ENCODE results near the gene FBN2. TPM values are rescaled to one million over a fixed set of nuclear protein-coding genes. Genes with fewer than 3 reads are reported as not detected.
"Not testable (repeated sequence)": the region's sequence is repeated elsewhere in the genome, so short reads cannot be mapped to it uniquely, and the experiment has no call there.

Gene FBN2
- total RNA-seq, 1 donor from 2014 or later: not detected

GRCh38 chr5:128329386-128329939 lies 208.6 kb downstream of the FBN2 start:
- Mint-ChIP-seq H3K27me3 (ENCODE audit: low read depth) (no peaks in the 10 kb centered on the region), H3K4me1 (ENCODE audit: low read depth) (no peaks in the 10 kb centered on the region), H3K27ac (no peak overlapping the region), H3K9me3 (no peaks in the 10 kb centered on the region), H3K36me3 (ENCODE audit: low read depth) (no peaks in the 10 kb centered on the region), H3K4me3 (ENCODE audit: low read depth) (no peak overlapping the region)
- DNase-seq (ENCODE audit: low spot score): no peak
- intact Hi-C loops (cut with micrococcal nuclease): no loop called here

- intact Hi-C loops (cut with micrococcal nuclease): no loop called here
- H3K9me3 Mint-ChIP-seq: no peaks in the 10 kb centered on the region
- no peaks in the 10 kb centered on the region for H3K27me3 Mint-ChIP-seq (ENCODE audit: low read depth)
- H3K27ac Mint-ChIP-seq: no peak overlapping the region
- H3K4me1 Mint-ChIP-seq (ENCODE audit: low read depth): no peaks in the 10 kb centered on the region
- DNase-seq (ENCODE audit: low spot score): no peak
- no peak overlapping the region for H3K4me3 Mint-ChIP-seq (ENCODE audit: low read depth)
- no peaks in the 10 kb centered on the region for H3K36me3 Mint-ChIP-seq (ENCODE audit: low read depth)
Measured at GRCh38 chr5:128328446-128328845, 209.6 kb downstream of the FBN2 start.

- Mint-ChIP-seq H3K27ac (no peak overlapping the region), H3K27me3 (ENCODE audit: low read depth) (no peaks in the 10 kb centered on the region), H3K4me3 (ENCODE audit: low read depth) (no peak overlapping the region), H3K9me3 (no peaks in the 10 kb centered on the region), H3K4me1 (ENCODE audit: low read depth) (no peaks in the 10 kb centered on the region), H3K36me3 (ENCODE audit: low read depth) (no peaks in the 10 kb centered on the region)
- intact Hi-C loops (cut with micrococcal nuclease): no loop called here
- DNase-seq (ENCODE audit: low spot score): no peak
Measured at GRCh38 chr5:128328007-128328406, 210.0 kb downstream of the FBN2 start.

GRCh38 chr5:128321418-128321817 lies 216.6 kb downstream of the FBN2 start:
- H3K27ac Mint-ChIP-seq; H3K27me3 Mint-ChIP-seq (ENCODE audit: low read depth); intact Hi-C loops (cut with micrococcal nuclease); H3K4me3 Mint-ChIP-seq (ENCODE audit: low read depth); H3K9me3 Mint-ChIP-seq; H3K4me1 Mint-ChIP-seq (ENCODE audit: low read depth); DNase-seq (ENCODE audit: low spot score); H3K36me3 Mint-ChIP-seq (ENCODE audit: low read depth): not testable (repeated sequence)

GRCh38 chr5:128318691-128319090 lies 219.4 kb downstream of the FBN2 start:
- intact Hi-C loops (cut with micrococcal nuclease): no loop called here
- no peaks in the 10 kb centered on the region for H3K36me3 Mint-ChIP-seq (ENCODE audit: low read depth)
- no peak overlapping the region for H3K4me3 Mint-ChIP-seq (ENCODE audit: low read depth)
- H3K9me3 Mint-ChIP-seq: no peaks in the 10 kb centered on the region
- no peaks in the 10 kb centered on the region for H3K4me1 Mint-ChIP-seq (ENCODE audit: low read depth)
- no peak for DNase-seq (ENCODE audit: low spot score)
- H3K27ac Mint-ChIP-seq: no peak overlapping the region
- no peaks in the 10 kb centered on the region for H3K27me3 Mint-ChIP-seq (ENCODE audit: low read depth)

GRCh38 chr5:128317481-128317880 lies 220.6 kb downstream of the FBN2 start:
- Mint-ChIP-seq H3K27me3 (ENCODE audit: low read depth) (no peaks in the 10 kb centered on the region), H3K9me3 (no peaks in the 10 kb centered on the region), H3K27ac (no peak overlapping the region), H3K4me1 (ENCODE audit: low read depth) (no peaks in the 10 kb centered on the region), H3K4me3 (ENCODE audit: low read depth) (no peak overlapping the region), H3K36me3 (ENCODE audit: low read depth) (no peaks in the 10 kb centered on the region)
- no peak for DNase-seq (ENCODE audit: low spot score)
- intact Hi-C loops (cut with micrococcal nuclease): no loop called here

- no peak for DNase-seq (ENCODE audit: low spot score)
- intact Hi-C loops (cut with micrococcal nuclease): no loop called here
- Mint-ChIP-seq H3K36me3 (ENCODE audit: low read depth) (no peaks in the 10 kb centered on the region), H3K27me3 (ENCODE audit: low read depth) (no peaks in the 10 kb centered on the region), H3K4me1 (ENCODE audit: low read depth) (no peaks in the 10 kb centered on the region), H3K27ac (no peak overlapping the region), H3K9me3 (no peaks in the 10 kb centered on the region), H3K4me3 (ENCODE audit: low read depth) (no peak overlapping the region)
Measured at GRCh38 chr5:128315671-128316070, 222.4 kb downstream of the FBN2 start.

GRCh38 chr5:128305341-128305740 lies 232.7 kb downstream of the FBN2 start:
- no peak overlapping the region for H3K4me3 Mint-ChIP-seq (ENCODE audit: low read depth)
- no peaks in the 10 kb centered on the region for H3K9me3 Mint-ChIP-seq
- H3K27me3 Mint-ChIP-seq (ENCODE audit: low read depth): no peaks in the 10 kb centered on the region
- no peak overlapping the region for H3K27ac Mint-ChIP-seq
- H3K36me3 Mint-ChIP-seq (ENCODE audit: low read depth): no peaks in the 10 kb centered on the region
- DNase-seq (ENCODE audit: low spot score): no peak
- intact Hi-C loops (cut with micrococcal nuclease): no loop called here
- no peaks in the 10 kb centered on the region for H3K4me1 Mint-ChIP-seq (ENCODE audit: low read depth)

GRCh38 chr5:128304791-128305190 lies 233.3 kb downstream of the FBN2 start:
- Mint-ChIP-seq H3K27ac (no peak overlapping the region), H3K36me3 (ENCODE audit: low read depth) (no peaks in the 10 kb centered on the region), H3K4me3 (ENCODE audit: low read depth) (no peak overlapping the region), H3K9me3 (no peaks in the 10 kb centered on the region), H3K27me3 (ENCODE audit: low read depth) (no peaks in the 10 kb centered on the region), H3K4me1 (ENCODE audit: low read depth) (no peaks in the 10 kb centered on the region)
- intact Hi-C loops (cut with micrococcal nuclease): no loop called here
- no peak for DNase-seq (ENCODE audit: low spot score)

- Mint-ChIP-seq H3K27ac (no peak overlapping the region), H3K9me3 (no peaks in the 10 kb centered on the region), H3K4me3 (ENCODE audit: low read depth) (no peak overlapping the region), H3K36me3 (ENCODE audit: low read depth) (no peaks in the 10 kb centered on the region), H3K4me1 (ENCODE audit: low read depth) (no peaks in the 10 kb centered on the region), H3K27me3 (ENCODE audit: low read depth) (no peaks in the 10 kb centered on the region)
- no peak for DNase-seq (ENCODE audit: low spot score)
- intact Hi-C loops (cut with micrococcal nuclease): no loop called here
Measured at GRCh38 chr5:128304088-128304487, 234.0 kb downstream of the FBN2 start.

- H3K4me3 Mint-ChIP-seq (ENCODE audit: low read depth): no peak overlapping the region
- H3K36me3 Mint-ChIP-seq (ENCODE audit: low read depth): no peaks in the 10 kb centered on the region
- no peaks in the 10 kb centered on the region for H3K4me1 Mint-ChIP-seq (ENCODE audit: low read depth)
- DNase-seq (ENCODE audit: low spot score): no peak
- H3K27me3 Mint-ChIP-seq (ENCODE audit: low read depth): no peaks in the 10 kb centered on the region
- intact Hi-C loops (cut with micrococcal nuclease): no loop called here
- no peak overlapping the region for H3K27ac Mint-ChIP-seq
- no peaks in the 10 kb centered on the region for H3K9me3 Mint-ChIP-seq
Measured at GRCh38 chr5:128303593-128303992, 234.5 kb downstream of the FBN2 start.

GRCh38 chr5:128300181-128300580 lies 237.9 kb downstream of the FBN2 start:
- no peak for DNase-seq (ENCODE audit: low spot score)
- H3K36me3 Mint-ChIP-seq (ENCODE audit: low read depth): no peaks in the 10 kb centered on the region
- H3K27ac Mint-ChIP-seq: no peak overlapping the region
- H3K4me1 Mint-ChIP-seq (ENCODE audit: low read depth): no peaks in the 10 kb centered on the region
- no peak overlapping the region for H3K4me3 Mint-ChIP-seq (ENCODE audit: low read depth)
- intact Hi-C loops (cut with micrococcal nuclease): no loop called here
- no peaks in the 10 kb centered on the region for H3K9me3 Mint-ChIP-seq
- no peaks in the 10 kb centered on the region for H3K27me3 Mint-ChIP-seq (ENCODE audit: low read depth)

- no peak for DNase-seq (ENCODE audit: low spot score)
- H3K27me3 Mint-ChIP-seq (ENCODE audit: low read depth): no peaks in the 10 kb centered on the region
- intact Hi-C loops (cut with micrococcal nuclease): no loop called here
- no peak overlapping the region for H3K4me3 Mint-ChIP-seq (ENCODE audit: low read depth)
- no peaks in the 10 kb centered on the region for H3K36me3 Mint-ChIP-seq (ENCODE audit: low read depth)
- no peaks in the 10 kb centered on the region for H3K4me1 Mint-ChIP-seq (ENCODE audit: low read depth)
- H3K27ac Mint-ChIP-seq: no peak overlapping the region
- H3K9me3 Mint-ChIP-seq: no peaks in the 10 kb centered on the region
Measured at GRCh38 chr5:128290152-128290858, 247.7 kb downstream of the FBN2 start.

- Mint-ChIP-seq H3K4me1 (ENCODE audit: low read depth) (no peaks in the 10 kb centered on the region), H3K36me3 (ENCODE audit: low read depth) (no peaks in the 10 kb centered on the region), H3K27ac (no peak overlapping the region), H3K9me3 (no peaks in the 10 kb centered on the region), H3K27me3 (ENCODE audit: low read depth) (no peaks in the 10 kb centered on the region), H3K4me3 (ENCODE audit: low read depth) (no peak overlapping the region)
- intact Hi-C loops (cut with micrococcal nuclease): no loop called here
- DNase-seq (ENCODE audit: low spot score): no peak
Measured at GRCh38 chr5:128287740-128288139, 250.3 kb downstream of the FBN2 start.

Data from activated T-helper 2 cell treated with anti-CD3 and anti-CD28 coated beads, Interferon-gamma antibody, Interleukin-2, Interleukin-4, amounts not matched to agents 10 μg/mL and 5 μg/mL and 100 μg/mL, durations not matched to agents 14 hours and 24 hours and 36 hours (primary cell).